ENCODE data around the gene TBC1D3B.

The TBC1D3B gene

DNA sequence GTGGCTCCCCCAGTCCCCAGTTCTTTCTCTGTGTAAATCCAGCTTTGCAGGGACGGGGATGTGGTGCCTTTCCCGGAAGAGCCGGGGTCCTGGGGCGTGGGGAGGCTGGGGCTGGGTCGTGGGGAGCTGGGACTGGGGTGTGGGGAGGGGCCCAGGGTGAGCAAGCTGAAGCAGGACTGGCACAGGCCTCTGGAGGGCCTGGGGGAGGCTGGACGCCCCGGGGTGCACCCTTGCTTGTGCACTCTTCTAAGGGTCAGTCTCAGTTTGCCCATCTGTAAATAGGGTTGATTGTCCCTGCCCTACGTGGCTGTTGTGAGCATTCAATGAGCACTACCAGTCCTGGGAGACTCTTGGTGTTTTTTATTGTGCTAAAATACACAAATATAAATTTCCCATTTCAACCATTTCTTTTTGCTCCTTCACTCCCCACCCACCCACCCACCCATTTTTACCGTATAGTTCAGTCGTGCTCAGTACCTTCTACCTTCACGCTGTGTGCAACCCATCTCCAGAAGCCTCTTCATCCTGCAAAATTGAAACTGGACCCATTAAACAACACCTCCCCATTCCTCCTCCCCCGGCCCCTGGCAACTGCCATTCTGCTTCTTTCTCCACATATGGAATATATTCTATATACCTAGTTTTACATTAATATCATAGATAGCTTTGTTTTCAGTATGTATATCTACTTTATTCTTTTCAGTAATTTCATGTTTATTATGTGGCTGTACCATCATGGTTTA is 7.8 kb upstream of the TBC1D3B start:
- TF ChIP-seq CREB1 (IDR thresholded peaks at IDR 0.05; ENCODE audit: low read depth) (no peak), CEBPB (IDR thresholded peaks at IDR 0.05) (no peak), EP300 (IDR thresholded peaks at IDR 0.05; ENCODE audit: borderline replicate concordance) (no peak), TAF1 (IDR thresholded peaks at IDR 0.05; ENCODE audit: low read depth) (no peak), EGR1 (IDR thresholded peaks at IDR 0.05) (no peak), MAX (IDR thresholded peaks at IDR 0.05) (no peak), USF1 (IDR thresholded peaks at IDR 0.05) (no peak), REST (IDR thresholded peaks at IDR 0.05; ENCODE audit: low read depth) (no peak), RAD21 (IDR thresholded peaks at IDR 0.05; ENCODE audit: low read depth) (no peak), YY1 (IDR thresholded peaks at IDR 0.05; ENCODE audit: low read depth) (no peak), FOXM1 (IDR thresholded peaks at IDR 0.05; ENCODE audit: borderline replicate concordance, low read depth) (no peak), ZBTB7A (IDR thresholded peaks at IDR 0.05; ENCODE audit: low read depth) (no peak)

DNA sequence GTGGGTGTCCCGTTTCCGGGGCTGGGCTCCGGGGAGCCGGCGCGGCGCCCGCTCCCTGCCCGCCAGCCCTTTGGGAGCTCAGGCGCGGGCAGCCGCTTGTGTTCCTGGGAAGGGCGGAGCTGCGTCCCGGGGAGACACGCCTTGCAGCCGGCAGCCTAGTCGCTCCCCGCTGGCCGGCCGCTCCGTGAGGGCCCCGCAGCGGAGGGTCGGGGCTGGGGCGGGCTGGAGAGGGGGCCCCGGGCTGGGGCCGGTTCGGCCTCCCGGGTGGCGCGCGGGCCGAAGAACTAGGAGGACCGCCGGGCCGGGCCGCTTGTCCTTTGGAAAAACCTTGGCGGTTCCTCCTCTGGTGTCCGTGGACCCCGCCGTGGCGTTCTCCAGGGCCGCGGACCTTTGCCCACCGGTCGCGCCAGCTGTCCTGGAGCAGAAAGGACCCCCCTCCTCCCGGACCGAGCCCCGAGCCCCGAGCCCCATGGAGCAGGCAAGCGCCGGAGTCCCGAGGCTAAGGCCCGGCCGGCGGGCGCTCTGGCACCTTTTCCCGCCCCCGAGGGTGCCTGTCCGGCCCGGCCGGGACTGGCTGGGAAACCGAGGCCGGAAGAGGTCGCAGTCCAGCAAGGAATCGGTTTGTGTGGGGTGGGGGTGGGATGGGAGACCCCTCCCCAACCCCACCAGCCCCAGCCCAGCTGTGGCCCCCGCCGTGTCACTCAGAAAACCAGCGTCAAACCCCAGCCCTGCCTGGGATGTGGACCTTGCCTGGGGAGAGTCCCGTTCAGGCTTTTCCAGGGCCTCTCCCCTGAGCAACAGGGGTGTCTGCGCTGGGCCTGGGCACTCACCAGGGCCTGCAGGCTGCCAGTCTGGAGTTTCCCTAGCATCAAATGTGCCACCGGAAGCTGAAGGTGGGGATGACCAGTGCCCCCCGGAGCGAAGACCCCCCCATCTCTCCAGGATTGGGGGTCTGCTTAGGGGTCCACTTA is 6.8 kb upstream of the TBC1D3B start:
- no peak for TF ChIP-seq ZBTB7A (IDR thresholded peaks at IDR 0.05; ENCODE audit: low read depth)
- no peak for TF ChIP-seq NFIC (IDR thresholded peaks at IDR 0.05)
- TF ChIP-seq USF1 (IDR thresholded peaks at IDR 0.05) = no peak

DNA sequence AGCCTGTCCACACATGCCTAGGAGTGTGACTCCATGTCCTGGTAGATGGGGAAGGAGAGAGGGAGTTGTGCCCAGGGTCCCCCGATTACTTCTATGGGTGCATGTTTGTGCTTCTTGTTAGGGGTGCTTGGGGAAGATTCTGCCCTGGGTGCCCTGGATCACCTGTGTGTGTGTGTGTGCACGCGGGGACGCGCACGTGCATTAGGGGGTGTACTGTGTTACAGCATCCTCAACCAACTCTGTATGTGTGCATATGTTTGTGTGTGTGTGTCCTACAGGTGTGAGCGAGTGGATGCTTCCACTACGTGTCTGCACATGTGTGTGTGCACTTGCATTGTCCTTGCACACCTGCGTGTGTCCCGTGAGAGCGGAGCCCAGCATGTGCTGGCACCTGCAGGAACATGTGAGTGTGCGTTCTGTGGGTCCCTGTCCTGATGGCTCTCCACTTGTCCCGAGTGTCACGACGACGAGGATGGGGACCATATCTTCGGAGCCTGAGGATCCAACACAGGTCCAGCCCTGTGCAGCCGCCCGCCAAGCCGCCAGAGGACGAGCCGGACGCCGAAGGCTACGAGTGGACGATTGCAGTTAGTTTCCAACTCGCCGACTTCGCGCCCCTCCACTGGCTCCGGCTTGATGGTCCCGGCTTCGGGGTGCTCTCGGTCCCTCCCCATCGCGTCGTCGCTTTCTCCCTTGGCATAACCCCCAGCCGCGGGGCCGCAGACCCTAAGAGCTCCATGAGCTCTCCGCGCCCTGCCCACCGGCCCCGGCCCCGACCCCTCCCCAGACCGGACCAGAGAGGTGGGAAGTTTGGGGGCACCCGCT is 6.0 kb upstream of the TBC1D3B start:
- TF ChIP-seq EGR1 (IDR thresholded peaks at IDR 0.05) = no peak
- TF ChIP-seq MAX (IDR thresholded peaks at IDR 0.05) = 0 out of 2 replicates have a peak, but pooled peaks have one; percentile 5
- no peak for TF ChIP-seq YY1 (IDR thresholded peaks at IDR 0.05; ENCODE audit: low read depth)

GRCh38 chr17:36153895-36154610 is 22.4 kb downstream of the TBC1D3B start:
- TF ChIP-seq USF1 (IDR thresholded peaks at IDR 0.05) (no peak), TEAD4 (IDR thresholded peaks at IDR 0.05) (no peak), TCF12 (IDR thresholded peaks at IDR 0.05; ENCODE audit: low read depth) (no peak), CREB1 (IDR thresholded peaks at IDR 0.05; ENCODE audit: low read depth) (no peak), YY1 (IDR thresholded peaks at IDR 0.05; ENCODE audit: low read depth) (no peak)

GRCh38 chr17:36152639-36153120 is 23.8 kb downstream of the TBC1D3B start:
- TF ChIP-seq NFIC (IDR thresholded peaks at IDR 0.05) (no peak), TCF12 (IDR thresholded peaks at IDR 0.05; ENCODE audit: low read depth) (no peak)

DNA sequence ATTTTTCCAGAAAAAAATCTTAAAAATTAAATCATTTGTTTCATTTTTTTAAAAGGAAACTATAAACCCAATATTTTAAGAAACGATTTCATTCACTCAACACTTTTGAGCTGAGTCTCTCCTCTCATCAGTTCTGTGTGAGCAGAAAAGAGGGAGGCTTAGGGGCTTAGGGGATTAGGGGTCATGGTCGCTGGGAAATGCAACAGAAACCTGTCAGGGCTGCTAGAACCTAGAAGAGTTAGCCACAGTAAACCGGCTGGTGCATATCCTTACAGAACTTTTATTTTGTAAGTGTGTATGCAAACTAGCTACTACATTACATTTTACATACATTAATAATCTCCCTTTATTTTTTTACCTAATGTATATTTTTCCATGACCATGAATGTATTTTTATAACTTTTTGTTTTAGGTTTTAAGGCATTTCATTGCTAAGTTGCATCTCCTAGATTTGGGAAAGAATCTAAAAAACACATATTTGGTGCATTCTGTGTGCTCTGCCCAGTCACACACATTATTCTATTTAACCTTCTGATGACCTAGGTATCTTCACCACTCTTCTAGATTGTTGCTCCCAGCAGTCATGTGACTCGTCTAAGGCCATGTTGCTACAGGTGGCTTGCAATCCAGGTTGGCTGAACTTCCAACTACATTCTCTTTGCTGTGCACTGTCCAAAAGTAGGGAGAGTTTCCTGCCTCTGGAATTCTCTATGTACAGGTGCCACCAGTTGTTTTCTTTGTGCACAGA is 24.4 kb downstream of the TBC1D3B start:
- TF ChIP-seq CEBPB (IDR thresholded peaks at IDR 0.05) = no peak
- TF ChIP-seq NFIC (IDR thresholded peaks at IDR 0.05) = no peak
- no peak for TF ChIP-seq ZBTB7A (IDR thresholded peaks at IDR 0.05; ENCODE audit: low read depth)
- TF ChIP-seq YY1 (IDR thresholded peaks at IDR 0.05; ENCODE audit: low read depth) = no peak
- no peak for TF ChIP-seq MAX (IDR thresholded peaks at IDR 0.05)
- TF ChIP-seq TAF1 (IDR thresholded peaks at IDR 0.05; ENCODE audit: low read depth) = no peak
- no peak for TF ChIP-seq FOXM1 (IDR thresholded peaks at IDR 0.05; ENCODE audit: borderline replicate concordance, low read depth)
- no peak for TF ChIP-seq REST (IDR thresholded peaks at IDR 0.05; ENCODE audit: low read depth)
- no peak for TF ChIP-seq EP300 (IDR thresholded peaks at IDR 0.05; ENCODE audit: borderline replicate concordance)
- TF ChIP-seq CREB1 (IDR thresholded peaks at IDR 0.05; ENCODE audit: low read depth) = no peak
- no peak for TF ChIP-seq TEAD4 (IDR thresholded peaks at IDR 0.05)
- TF ChIP-seq USF1 (IDR thresholded peaks at IDR 0.05) = no peak
- TF ChIP-seq EGR1 (IDR thresholded peaks at IDR 0.05) = no peak
- TF ChIP-seq TCF12 (IDR thresholded peaks at IDR 0.05; ENCODE audit: low read depth) = no peak
- no peak for TF ChIP-seq RAD21 (IDR thresholded peaks at IDR 0.05; ENCODE audit: low read depth)
